MCF 10A (cell line): ENCODE results near the gene RPRD1A. TPM values are rescaled to one million over a fixed set of nuclear protein-coding genes. Genes with fewer than 3 reads are reported as not detected.

ENCODE experiments used
- BruUV-seq: library from RNA; stranded (reverse); fragments of 400-500 nt; replicated peaks from 2 replicates; lab custom pipeline; 2021; lab: Mats Ljungman, UMichigan
- CTCF ChIA-PET: fragments of 300-600 bp; sonication (Branson Sonifier 250); formaldehyde crosslinking; extraction: SDS; loops from one replicate; lab custom pipeline; 2021; ENCODE audit warnings: antibody characterized with exemption, inconsistent platforms; lab: Yijun Ruan, JAX
- POLR2A ChIA-PET: fragments of 300-600, 350-650 bp; sonication (Branson Sonifier 250); formaldehyde crosslinking; extraction: SDS; loops from one replicate; lab custom pipeline; 2020; ENCODE audit warnings: antibody characterized with exemption, inconsistent platforms; lab: Yijun Ruan, JAX
- DNase-seq: peaks from one replicate; pipeline ENCODE4 v3.0.0-alpha.2; 2018; ENCODE audit not compliant: unreplicated experiment
- H3K27ac Mint-ChIP-seq: one replicate; pipeline ENCODE4 v1.8.0; 2022; ENCODE audit warnings: mild to moderate bottlenecking, low read depth, mixed read lengths; ENCODE audit not compliant: unreplicated experiment
- H3K27me3 Mint-ChIP-seq: one replicate; pipeline ENCODE4 v1.8.0; 2022; ENCODE audit warnings: mixed read lengths; ENCODE audit not compliant: insufficient read depth, unreplicated experiment
- H3K36me3 Mint-ChIP-seq: one replicate; pipeline ENCODE4 v1.8.0; 2022; ENCODE audit warnings: mild to moderate bottlenecking, moderate library complexity, mixed read lengths; ENCODE audit not compliant: insufficient read depth, unreplicated experiment
- H3K4me1 Mint-ChIP-seq: one replicate; pipeline ENCODE4 v1.8.0; 2022; ENCODE audit warnings: mixed read lengths; ENCODE audit not compliant: insufficient read depth, unreplicated experiment
- H3K4me3 Mint-ChIP-seq: one replicate; pipeline ENCODE4 v1.8.0; 2022; ENCODE audit warnings: mild to moderate bottlenecking, moderate library complexity, mixed read lengths; ENCODE audit not compliant: unreplicated experiment
- H3K9me3 Mint-ChIP-seq: one replicate; pipeline ENCODE4 v1.8.0; 2022; ENCODE audit warnings: mixed read lengths; ENCODE audit not compliant: unreplicated experiment
- CTCF ChIP-seq: fragments of 200-600 bp; IDR thresholded peaks from one replicate; pipeline ENCODE4 v1.8.0; 2022; ENCODE audit warnings: antibody characterized with exemption, mild to moderate bottlenecking; ENCODE audit not compliant: unreplicated experiment
- intact Hi-C: fragments of 100-400 bp; cut with micrococcal nuclease; formaldehyde crosslinking; loops from 2 replicates; pipeline ENCODE4 v1.14.1; 2022
- total RNA-seq: library from RNA; stranded (reverse); gene quantifications from 2 replicates; pipeline ENCODE4 v1.2.3, GENCODE V29; 2022

RPRD1A gene
- total RNA-seq, 1 experiment from 2014 or later = 89.1 TPM

GRCh38 chr18:36012891-36013290 is 54.5 kb downstream of the RPRD1A start:
- no peak for TF ChIP-seq CTCF
- intact Hi-C loops = no loop called here
- H3K4me1 Mint-ChIP-seq = peaks cover 4% of the 10 kb centered on the region
- H3K4me3 Mint-ChIP-seq = no peak overlapping the region
- no peaks in the 10 kb centered on the region for H3K36me3 Mint-ChIP-seq
- POLR2A ChIA-PET = no interaction called here
- no peaks in the 10 kb centered on the region for H3K9me3 Mint-ChIP-seq
- no peak for DNase-seq
- CTCF ChIA-PET = interaction anchor here (0.6 kb wide), 1 partner anchor 520 kb away, joined by 3 read pairs; no protein-coding TSS in a partner anchor
- no TSS peak for BruUV-seq
- no peaks in the 10 kb centered on the region for H3K27me3 Mint-ChIP-seq
- H3K27ac Mint-ChIP-seq = no peak overlapping the region

- ChIA-PET CTCF (no interaction called here), POLR2A (no interaction called here)
- no peak for TF ChIP-seq CTCF
- Mint-ChIP-seq H3K9me3 (no peaks in the 10 kb centered on the region), H3K27me3 (no peaks in the 10 kb centered on the region), H3K4me1 (no peaks in the 10 kb centered on the region), H3K27ac (no peak overlapping the region), H3K36me3 (no peaks in the 10 kb centered on the region), H3K4me3 (no peak overlapping the region)
- no TSS peak for BruUV-seq
- intact Hi-C loops = no loop called here
- no peak for DNase-seq
These were observed 58.1 kb downstream of the RPRD1A start for GRCh38 chr18:36009214-36009613.

- POLR2A ChIA-PET = no interaction called here
- no peaks in the 10 kb centered on the region for H3K27me3 Mint-ChIP-seq
- H3K9me3 Mint-ChIP-seq = no peaks in the 10 kb centered on the region
- H3K27ac Mint-ChIP-seq = no peak overlapping the region
- no peaks in the 10 kb centered on the region for H3K4me1 Mint-ChIP-seq
- TF ChIP-seq CTCF = no peak
- CTCF ChIA-PET = interaction anchor here (1.2 kb wide), 1 partner anchor 20 kb away, joined by 5 read pairs; no protein-coding TSS in a partner anchor
- intact Hi-C loops = no loop called here
- no TSS peak for BruUV-seq
- DNase-seq = no peak
- no peaks in the 10 kb centered on the region for H3K36me3 Mint-ChIP-seq
- no peak overlapping the region for H3K4me3 Mint-ChIP-seq
These were observed 60.4 kb downstream of the RPRD1A start for GRCh38 chr18:36006997-36007396.

- intact Hi-C loops = no loop called here
- Mint-ChIP-seq H3K4me1 (no peaks in the 10 kb centered on the region), H3K4me3 (no peak overlapping the region), H3K9me3 (no peaks in the 10 kb centered on the region), H3K36me3 (no peaks in the 10 kb centered on the region), H3K27ac (no peak overlapping the region), H3K27me3 (no peaks in the 10 kb centered on the region)
- DNase-seq = no peak
- no TSS peak for BruUV-seq
- ChIA-PET CTCF (interaction anchor here (0.7 kb wide), 1 partner anchor 166 kb away, joined by 3 read pairs; no protein-coding TSS in a partner anchor), POLR2A (interaction anchor here (0.5 kb wide), 1 partner anchor 827 kb away, joined by 3 read pairs; no protein-coding TSS in a partner anchor)
- no peak for TF ChIP-seq CTCF
These were observed 67.4 kb downstream of the RPRD1A start for GRCh38 chr18:35999925-36000324.
